Karpas-422 (cell line): ENCODE measurements around the gene CIAO1. TPM values are rescaled to one million over a fixed set of nuclear protein-coding genes. Genes with fewer than 3 reads are reported as not detected.
"Not testable (repeated sequence)": the region's sequence is repeated elsewhere in the genome, so short reads cannot be mapped to it uniquely, and the experiment has no call there.

ENCODE experiments used
- DNase-seq: peaks from one replicate; pipeline ENCODE4 v3.0.0-alpha.2; 2015
- H2AFZ ChIP-seq: fragments of 200-600 bp; sonication (generic); 2 replicates; pipeline ENCODE4 v1.6.1; 2014; ENCODE audit warnings: antibody characterized with exemption, low read length, mixed read lengths
- H3K27ac ChIP-seq: fragments of 200-600 bp; sonication (generic); 2 replicates; pipeline ENCODE4 v1.5.1; 2014; ENCODE audit warnings: mild to moderate bottlenecking, low read length, moderate library complexity
- H3K27me3 ChIP-seq: fragments of 200-600 bp; sonication (generic); 2 replicates; pipeline ENCODE4 v1.6.1; 2014; ENCODE audit warnings: low read length, mixed read lengths
- H3K36me3 ChIP-seq: fragments of 200-600 bp; sonication (generic); 2 replicates; pipeline ENCODE4 v1.6.1; 2014; ENCODE audit warnings: low read length, mixed read lengths; ENCODE audit not compliant: insufficient read depth
- H3K4me1 ChIP-seq: fragments of 200-600 bp; sonication (generic); 2 replicates; pipeline ENCODE4 v1.6.1; 2014; ENCODE audit warnings: mild to moderate bottlenecking, low read length, mixed read lengths
- H3K4me2 ChIP-seq: fragments of 200-600 bp; sonication (generic); 2 replicates; pipeline ENCODE4 v1.6.1; 2014; ENCODE audit warnings: low read length, low read depth, mild to moderate bottlenecking; ENCODE audit not compliant: poor library complexity, severe bottlenecking
- H3K4me3 ChIP-seq: fragments of 200-600 bp; sonication (generic); 2 replicates; pipeline ENCODE4 v1.5.1; 2014; ENCODE audit warnings: mild to moderate bottlenecking, antibody characterized with exemption, low read length, mixed read lengths
- H3K79me2 ChIP-seq: fragments of 200-600 bp; sonication (generic); 2 replicates; pipeline ENCODE4 v1.6.1; 2014; ENCODE audit warnings: mild to moderate bottlenecking, low read length, mixed read lengths
- H3K9ac ChIP-seq: fragments of 200-600 bp; sonication (generic); 2 replicates; pipeline ENCODE4 v1.6.0; 2014; ENCODE audit warnings: low read length
- H3K9me2 ChIP-seq: fragments of 200-600 bp; sonication (generic), shearing (Covaris generic); replicated peaks from 2 replicates; pipeline ENCODE4 v1.6.0; 2014; ENCODE audit warnings: mild to moderate bottlenecking, low read length, moderate library complexity; ENCODE audit not compliant: insufficient read depth
- H3K9me3 ChIP-seq: fragments of 300-700, 200-600 bp; sonication (generic); 2 replicates; pipeline ENCODE4 v1.6.1; 2014; ENCODE audit warnings: low read length, mixed read lengths
- H4K20me1 ChIP-seq: fragments of 200-600 bp; sonication (generic); 2 replicates; pipeline ENCODE4 v1.6.1; 2014; ENCODE audit warnings: mild to moderate bottlenecking, antibody characterized with exemption, low read length, low read depth; ENCODE audit not compliant: insufficient read depth
- total RNA-seq: library from RNA; depleted of rRNA; stranded (reverse); fragments of >200 nt; shearing (Covaris generic); gene quantifications from 2 replicates; pipeline ENCODE4 v1.2.3, GENCODE V29; 2014; ENCODE audit warnings: low replicate concordance

CIAO1 gene
- total RNA-seq, 1 experiment from 2014 or later: 71.2 TPM

GRCh38 chr2:96252526-96252925, 13.5 kb upstream of the CIAO1 start:
- Histone ChIP-seq H3K4me1 (no peaks in the 10 kb centered on the region), H3K4me2 (no peak overlapping the region), H2AFZ (no peak overlapping the region), H3K79me2 (peaks cover 9% of the 10 kb centered on the region), H3K9me2 (no peaks in the 10 kb centered on the region), H3K36me3 (peaks cover 13% of the 10 kb centered on the region; the same call in 1 of the 2 replicates), H3K9ac (no peak overlapping the region), H3K27me3 (no peaks in the 10 kb centered on the region), H4K20me1 (no peaks in the 10 kb centered on the region), H3K4me3 (no peak overlapping the region), H3K27ac (no peak overlapping the region), H3K9me3 (no peaks in the 10 kb centered on the region)
- DNase-seq: no peak

- no peak overlapping the region for H3K4me3 ChIP-seq
- H3K79me2 ChIP-seq: peaks cover 14% of the 10 kb centered on the region
- no peak overlapping the region for H3K9ac ChIP-seq
Observed at GRCh38 chr2:96253006-96253405, 13.0 kb upstream of the CIAO1 start.

GRCh38 chr2:96254571-96254970, 11.5 kb upstream of the CIAO1 start:
- Histone ChIP-seq H3K27ac (no peak overlapping the region), H3K9me3 (no peaks in the 10 kb centered on the region), H3K4me2 (no peak overlapping the region), H3K36me3 (peaks cover 13% of the 10 kb centered on the region; the same call in 1 of the 2 replicates), H3K4me3 (no peak overlapping the region), H3K27me3 (no peaks in the 10 kb centered on the region), H4K20me1 (no peaks in the 10 kb centered on the region), H3K79me2 (peaks cover 30% of the 10 kb centered on the region), H3K9me2 (no peaks in the 10 kb centered on the region), H2AFZ (no peak overlapping the region), H3K4me1 (no peaks in the 10 kb centered on the region), H3K9ac (no peak overlapping the region)
- DNase-seq: no peak

More at GRCh38 chr2:96253006-96253405, 13.0 kb upstream of the CIAO1 start:
- H3K4me1 ChIP-seq: no peaks in the 10 kb centered on the region
- H3K9me2 ChIP-seq: no peaks in the 10 kb centered on the region
- no peaks in the 10 kb centered on the region for H3K9me3 ChIP-seq
- no peak overlapping the region for H2AFZ ChIP-seq
- no peak for DNase-seq
- no peaks in the 10 kb centered on the region for H4K20me1 ChIP-seq
- H3K4me2 ChIP-seq: no peak overlapping the region
- no peaks in the 10 kb centered on the region for H3K27me3 ChIP-seq
- H3K27ac ChIP-seq: no peak overlapping the region
- peaks cover 13% of the 10 kb centered on the region; the same call in 1 of the 2 replicates for H3K36me3 ChIP-seq

- no peak overlapping the region for H3K4me3 ChIP-seq
- DNase-seq: no peak
- H3K4me2 ChIP-seq: no peak overlapping the region
- H3K9ac ChIP-seq: no peak overlapping the region
- H3K79me2 ChIP-seq: peaks cover 51% of the 10 kb centered on the region
- no peaks in the 10 kb centered on the region for H3K27me3 ChIP-seq
- H4K20me1 ChIP-seq: peaks cover 10% of the 10 kb centered on the region; the same call in 1 of the 2 replicates
- no peaks in the 10 kb centered on the region for H3K9me3 ChIP-seq
- H3K4me1 ChIP-seq: peaks cover 20% of the 10 kb centered on the region
- H3K36me3 ChIP-seq: peaks cover 13% of the 10 kb centered on the region; the same call in 1 of the 2 replicates
- no peak overlapping the region for H3K27ac ChIP-seq
- H3K9me2 ChIP-seq: no peaks in the 10 kb centered on the region
- H2AFZ ChIP-seq: no peak overlapping the region
Observed at GRCh38 chr2:96256611-96257113, 9.4 kb upstream of the CIAO1 start.

- H3K4me1 ChIP-seq: peaks cover 22% of the 10 kb centered on the region
- H3K9me3 ChIP-seq, H3K9me2 ChIP-seq, H3K27ac ChIP-seq, H3K4me2 ChIP-seq, H2AFZ ChIP-seq, H3K4me3 ChIP-seq, H3K9ac ChIP-seq, H3K27me3 ChIP-seq, DNase-seq: not testable (repeated sequence)
- peaks cover 10% of the 10 kb centered on the region; the same call in 1 of the 2 replicates for H4K20me1 ChIP-seq
- H3K79me2 ChIP-seq: peaks cover 60% of the 10 kb centered on the region
- peaks cover 13% of the 10 kb centered on the region; the same call in 1 of the 2 replicates for H3K36me3 ChIP-seq
Observed at GRCh38 chr2:96257744-96258143, 8.3 kb upstream of the CIAO1 start.

- Histone ChIP-seq H2AFZ (no peak overlapping the region), H3K79me2 (peaks cover 66% of the 10 kb centered on the region), H3K4me3 (no peak overlapping the region), H4K20me1 (peaks cover 10% of the 10 kb centered on the region; the same call in 1 of the 2 replicates), H3K4me1 (peaks cover 23% of the 10 kb centered on the region), H3K27me3 (no peaks in the 10 kb centered on the region), H3K36me3 (peaks cover 14% of the 10 kb centered on the region; the same call in 1 of the 2 replicates), H3K9ac (no peak overlapping the region), H3K4me2 (no peak overlapping the region), H3K9me3 (no peaks in the 10 kb centered on the region), H3K27ac (no peak overlapping the region), H3K9me2 (no peaks in the 10 kb centered on the region)
- DNase-seq: no peak
Observed at GRCh38 chr2:96258166-96259022, 7.6 kb upstream of the CIAO1 start.

- no peak overlapping the region for H3K9ac ChIP-seq
- no peak overlapping the region for H2AFZ ChIP-seq
- H4K20me1 ChIP-seq: peaks cover 16% of the 10 kb centered on the region; the same call in 1 of the 2 replicates
- no peak overlapping the region for H3K4me3 ChIP-seq
- no peaks in the 10 kb centered on the region for H3K9me2 ChIP-seq
- H3K4me2 ChIP-seq: no peak overlapping the region
- H3K9me3 ChIP-seq: no peaks in the 10 kb centered on the region
- peaks cover 17% of the 10 kb centered on the region; the same call in 1 of the 2 replicates for H3K36me3 ChIP-seq
- H3K27me3 ChIP-seq: no peaks in the 10 kb centered on the region
- no peak overlapping the region for H3K27ac ChIP-seq
- DNase-seq: no peak
- H3K4me1 ChIP-seq: peaks cover 34% of the 10 kb centered on the region
- H3K79me2 ChIP-seq: peaks cover 77% of the 10 kb centered on the region
Observed at GRCh38 chr2:96259497-96259921, 6.5 kb upstream of the CIAO1 start.
